Uterus (tissue), 4 donors: ENCODE results near the gene METTL5. TPM values are rescaled to one million over a fixed set of nuclear protein-coding genes. Genes with fewer than 3 reads are reported as not detected.
"Not testable (repeated sequence)": the region's sequence is repeated elsewhere in the genome, so short reads cannot be mapped to it uniquely, and the experiment has no call there.

Experiments used
- DNase-seq, 2 donors: peaks; one replicate each; pipeline ENCODE4 v3.0.0-alpha.2; 2019 to 2020
- H3K27ac ChIP-seq, 2 donors: fragments of 200-600 bp; sonication (generic); 1 replicate in 1 of 2; 2 replicates in 1 of 2; pipeline ENCODE4 v1.5.1; 2016 to 2018
- H3K27me3 ChIP-seq, 2 donors: fragments of 200-600 bp; sonication (generic); one replicate each; pipeline ENCODE4 v1.5.1; 2018 to 2019; ENCODE audit warnings: control low read depth in 1 of 2
- H3K36me3 ChIP-seq, 2 donors: fragments of 200-600 bp; sonication (generic); one replicate each; pipeline ENCODE4 v1.5.1; 2019; ENCODE audit warnings: control low read depth in 1 of 2
- H3K4me1 ChIP-seq, 2 donors: fragments of 200-600 bp; sonication (generic); one replicate each; pipeline ENCODE4 v1.5.1; 2018 to 2019; ENCODE audit warnings: control low read depth in 1 of 2
- H3K4me3 ChIP-seq, 2 donors: fragments of 200-600 bp; sonication (generic); 1 replicate in 1 of 2; 2 replicates in 1 of 2; pipeline ENCODE4 v1.5.1; 2018 to 2019; ENCODE audit warnings: mild to moderate bottlenecking in 1 of 2
- H3K9me3 ChIP-seq, 2 donors: fragments of 200-600 bp; sonication (generic); one replicate each; pipeline ENCODE4 v1.5.1; 2019; ENCODE audit warnings: control low read depth in 1 of 2
- POLR2A ChIP-seq, 2 donors: fragments of 450-650 bp; IDR thresholded peaks; one replicate each; pipeline ENCODE4 v1.6.1; 2016; ENCODE audit warnings: antibody characterized with exemption in 2 of 2, mild to moderate bottlenecking in 1 of 2, moderate library complexity in 1 of 2
- intact Hi-C: fragments of 100-400 bp; cut with DNase I; formaldehyde crosslinking; loops from one replicate; pipeline ENCODE4 v1.15.1; 2023; ENCODE audit warnings: low total_unique reads
- total RNA-seq, 4 donors: library from RNA; depleted of rRNA in 3 of 4; stranded (reverse); fragments of >200 nt in 3 of 4; gene quantifications; one replicate each; pipeline versions ENCODE4 v1.1.0 to v1.2.4, GENCODE V29; 2014 to 2023
- TF ChIP-seq, protein P1 (sequence below), 4 experiments: fragments of 200-600 bp in 2 of 4; fragments of 450-650 bp in 2 of 4; sonication (generic) in 2 of 4; IDR thresholded peaks; one replicate each; pipeline ENCODE4 v1.5.1; 2016 to 2019; ENCODE audit warnings: antibody characterized with exemption in 4 of 4, mild to moderate bottlenecking in 2 of 4, moderate library complexity in 1 of 4
- donor health status: DM: yes; HTN: yes; CAD: no.

The METTL5 gene
- total RNA-seq, 4 donors from 2014 or later, result 28.5 to 763 (median 38.4) TPM

GRCh38 chr2:169865492-169865891 is 40.8 kb upstream of the METTL5 start:
- Histone ChIP-seq H3K4me1 (no peaks in the 10 kb centered on the region), H3K27me3 (no peaks in the 10 kb centered on the region), H3K27ac (no peak overlapping the region), H3K4me3 (no peak overlapping the region), H3K9me3 (no peaks in the 10 kb centered on the region), H3K36me3 (no peaks in the 10 kb centered on the region)
- DNase-seq, result no peak
- intact Hi-C loops, result no loop called here
- TF ChIP-seq, protein P1, sequence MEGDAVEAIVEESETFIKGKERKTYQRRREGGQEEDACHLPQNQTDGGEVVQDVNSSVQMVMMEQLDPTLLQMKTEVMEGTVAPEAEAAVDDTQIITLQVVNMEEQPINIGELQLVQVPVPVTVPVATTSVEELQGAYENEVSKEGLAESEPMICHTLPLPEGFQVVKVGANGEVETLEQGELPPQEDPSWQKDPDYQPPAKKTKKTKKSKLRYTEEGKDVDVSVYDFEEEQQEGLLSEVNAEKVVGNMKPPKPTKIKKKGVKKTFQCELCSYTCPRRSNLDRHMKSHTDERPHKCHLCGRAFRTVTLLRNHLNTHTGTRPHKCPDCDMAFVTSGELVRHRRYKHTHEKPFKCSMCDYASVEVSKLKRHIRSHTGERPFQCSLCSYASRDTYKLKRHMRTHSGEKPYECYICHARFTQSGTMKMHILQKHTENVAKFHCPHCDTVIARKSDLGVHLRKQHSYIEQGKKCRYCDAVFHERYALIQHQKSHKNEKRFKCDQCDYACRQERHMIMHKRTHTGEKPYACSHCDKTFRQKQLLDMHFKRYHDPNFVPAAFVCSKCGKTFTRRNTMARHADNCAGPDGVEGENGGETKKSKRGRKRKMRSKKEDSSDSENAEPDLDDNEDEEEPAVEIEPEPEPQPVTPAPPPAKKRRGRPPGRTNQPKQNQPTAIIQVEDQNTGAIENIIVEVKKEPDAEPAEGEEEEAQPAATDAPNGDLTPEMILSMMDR (IDR thresholded peaks at IDR 0.05), result no peak
- TF ChIP-seq POLR2A (IDR thresholded peaks at IDR 0.05), result no peak

DNA sequence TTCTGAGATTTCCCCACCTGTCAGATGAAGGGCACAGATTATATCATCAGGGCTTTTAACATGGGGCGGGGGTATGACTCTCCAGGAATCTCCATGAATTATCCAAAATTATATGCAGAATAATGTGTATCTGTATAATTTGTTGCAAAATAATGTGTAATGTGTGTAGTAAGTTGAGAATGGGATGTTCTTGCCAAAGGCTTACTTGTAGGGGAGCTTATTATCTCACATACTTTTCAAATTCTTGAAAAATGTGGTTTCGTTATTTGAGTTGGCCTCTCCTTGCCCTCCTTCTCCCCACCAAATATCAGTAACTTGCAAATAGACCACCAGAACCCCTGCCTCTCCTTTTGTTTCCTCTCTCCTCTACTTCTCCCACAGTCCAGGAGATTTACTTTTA is 38.1 kb upstream of the METTL5 start:
- Histone ChIP-seq H3K4me3 (no peak overlapping the region), H3K27ac (no peak overlapping the region), H3K4me1 (no peaks in the 10 kb centered on the region), H3K27me3 (no peaks in the 10 kb centered on the region), H3K9me3 (no peaks in the 10 kb centered on the region), H3K36me3 (no peaks in the 10 kb centered on the region)
- no peak for DNase-seq
- intact Hi-C loops, result no loop called here
- TF ChIP-seq, protein P1 (IDR thresholded peaks at IDR 0.05), result no peak
- no peak for TF ChIP-seq POLR2A (IDR thresholded peaks at IDR 0.05)

DNA sequence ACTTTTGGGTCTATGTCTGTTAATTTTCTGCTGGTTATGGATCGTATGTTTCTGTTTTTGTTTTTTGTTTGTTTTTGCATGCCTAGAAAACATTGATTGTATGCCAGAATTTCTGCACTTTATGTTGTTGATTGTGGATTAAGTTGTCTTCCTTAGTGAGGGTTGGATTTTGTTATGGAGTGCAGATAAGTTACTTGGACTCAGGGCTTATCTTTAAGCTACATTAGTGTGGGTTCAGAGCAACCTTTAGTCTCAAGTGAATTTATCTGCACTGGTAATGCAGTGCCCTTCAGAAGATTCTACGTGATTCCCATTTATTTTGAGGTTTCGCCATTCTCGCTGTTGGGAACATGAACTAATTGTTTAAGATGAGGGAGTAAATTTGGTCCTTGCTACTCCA is 35.4 kb upstream of the METTL5 start:
- Histone ChIP-seq H3K4me1 (no peaks in the 10 kb centered on the region), H3K36me3 (no peaks in the 10 kb centered on the region), H3K9me3 (no peaks in the 10 kb centered on the region), H3K27me3 (no peaks in the 10 kb centered on the region), H3K27ac (no peak overlapping the region), H3K4me3 (no peak overlapping the region)
- intact Hi-C loops, result no loop called here
- DNase-seq, result no peak
- TF ChIP-seq, protein P1 (IDR thresholded peaks at IDR 0.05), result no peak
- no peak for TF ChIP-seq POLR2A (IDR thresholded peaks at IDR 0.05)

DNA sequence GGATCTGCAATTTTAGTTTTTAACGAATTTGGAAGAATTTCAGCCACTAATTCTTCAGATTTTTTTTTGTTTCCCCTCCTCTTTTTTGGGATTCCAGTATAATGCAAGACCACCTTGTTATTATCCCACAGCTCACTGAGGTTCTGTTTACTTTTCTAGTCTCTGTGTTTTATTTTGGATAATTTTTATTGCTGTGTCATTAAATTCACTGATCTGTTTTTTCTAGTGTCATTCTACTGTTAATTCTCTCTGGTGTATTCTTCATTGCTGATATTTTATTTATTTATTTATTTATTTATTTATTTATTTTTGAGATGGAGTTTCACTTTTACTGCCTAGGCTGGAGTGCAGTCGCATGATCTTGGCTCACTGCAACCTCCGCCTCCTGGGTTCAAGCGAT is 34.7 kb upstream of the METTL5 start:
- Histone ChIP-seq H3K27ac (no peak overlapping the region), H3K27me3 (no peaks in the 10 kb centered on the region), H3K4me1 (no peaks in the 10 kb centered on the region), H3K9me3 (no peaks in the 10 kb centered on the region), H3K4me3 (no peak overlapping the region), H3K36me3 (no peaks in the 10 kb centered on the region)
- intact Hi-C loops, result no loop called here
- TF ChIP-seq POLR2A (IDR thresholded peaks at IDR 0.05), result no peak
- TF ChIP-seq, protein P1 (IDR thresholded peaks at IDR 0.05), result no peak
- DNase-seq, result no peak

DNA sequence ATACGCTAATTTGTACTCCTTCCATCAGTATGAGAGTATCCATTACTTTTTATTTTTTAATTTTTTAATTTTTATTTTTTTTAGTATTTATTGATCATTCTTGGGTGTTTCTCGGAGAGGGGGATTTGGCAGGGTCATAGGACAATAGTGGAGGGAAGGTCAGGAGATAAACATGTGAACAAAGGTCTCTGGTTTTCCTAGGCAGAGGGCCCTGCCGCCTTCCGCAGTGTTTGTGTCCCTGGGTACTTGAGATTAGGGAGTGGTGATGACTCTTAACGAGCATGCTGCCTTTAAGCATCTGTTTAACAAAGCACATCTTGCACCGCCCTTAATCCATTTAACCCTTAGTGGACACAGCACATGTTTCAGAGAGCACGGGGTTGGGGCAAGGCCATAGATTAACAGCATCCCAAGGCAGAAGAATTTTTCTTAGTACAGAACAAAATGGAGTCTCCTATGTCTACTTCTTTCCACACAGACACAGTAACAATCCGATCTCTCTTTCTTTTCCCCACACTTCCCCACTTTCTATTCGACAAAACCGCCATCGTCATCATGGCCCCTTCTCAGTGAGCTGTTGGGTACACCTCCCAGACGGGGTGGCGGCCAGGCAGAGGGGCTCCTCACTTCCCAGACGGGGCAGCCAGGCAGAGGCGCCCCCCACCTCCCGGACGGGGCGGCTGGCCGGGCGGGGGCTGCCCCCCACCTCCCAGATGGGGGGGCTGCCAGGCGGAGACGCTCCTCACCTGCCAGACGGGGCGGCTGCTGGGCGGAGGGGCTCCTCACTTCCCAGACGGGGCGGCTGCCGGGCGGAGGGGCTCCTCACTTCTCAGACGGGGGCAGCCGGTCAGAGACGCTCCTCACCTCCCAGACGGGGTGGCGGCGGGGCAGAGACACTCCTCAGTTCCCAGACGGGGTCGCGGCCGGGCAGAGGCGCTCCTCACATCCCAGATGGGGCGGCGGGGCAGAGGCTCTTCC is 30.9 kb upstream of the METTL5 start:
- H3K4me3 ChIP-seq, H3K9me3 ChIP-seq, intact Hi-C loops, H3K36me3 ChIP-seq, H3K27ac ChIP-seq, DNase-seq, H3K27me3 ChIP-seq, H3K4me1 ChIP-seq: not testable (repeated sequence)
